Fibroblast of lung (primary cell): ENCODE measurements around the gene C1QTNF5. TPM values are rescaled to one million over a fixed set of nuclear protein-coding genes. Genes with fewer than 3 reads are reported as not detected.

Experiments used
- DNase-seq, 2 donors: peaks; one replicate each; pipeline versions ENCODE4 v3.0.0 to v3.0.0-alpha.2; 2010; ENCODE audit warnings: low read depth in 2 of 2
- H2AFZ ChIP-seq: 2 replicates; pipeline ENCODE4 v1.5.1; 2012; ENCODE audit warnings: low read length, control low read depth, inconsistent platforms
- H3K27ac ChIP-seq: 2 replicates; pipeline ENCODE4 v1.5.1; 2011; ENCODE audit warnings: low read length, control low read depth; ENCODE audit not compliant: insufficient read depth
- H3K27me3 ChIP-seq: 2 replicates; pipeline ENCODE4 v1.5.1; 2011; ENCODE audit warnings: mild to moderate bottlenecking, low read length; ENCODE audit not compliant: control insufficient read depth, insufficient read depth
- H3K36me3 ChIP-seq: 2 replicates; pipeline ENCODE4 v1.5.1; 2011; ENCODE audit warnings: low read length; ENCODE audit not compliant: control insufficient read depth, insufficient read depth
- H3K4me1 ChIP-seq: 2 replicates; pipeline ENCODE4 v1.5.1; 2011; ENCODE audit warnings: low read length; ENCODE audit not compliant: control insufficient read depth, insufficient read depth; ENCODE audit errors: extremely low read depth
- H3K4me2 ChIP-seq: 2 replicates; pipeline ENCODE4 v1.5.1; 2011; ENCODE audit warnings: low read length, control low read depth; ENCODE audit not compliant: insufficient read depth; ENCODE audit errors: extremely low read depth
- H3K4me3 ChIP-seq, 4 experiments: fragments of 200-600 bp in 1 of 4; sonication (generic) in 1 of 4; replicated peaks in 1 of 4; 2 replicates each; pipeline ENCODE4 v1.5.1; 2011 to 2016; ENCODE audit warnings: low read length in 4 of 4, low read depth in 3 of 4, mild to moderate bottlenecking in 3 of 4, control low read depth in 2 of 4, inconsistent platforms in 1 of 4, mixed read lengths in 1 of 4; ENCODE audit not compliant: insufficient read depth in 1 of 4; ENCODE audit errors: control extremely low read depth in 1 of 4
- H3K79me2 ChIP-seq: 2 replicates; pipeline ENCODE4 v1.5.1; 2012; ENCODE audit warnings: mild to moderate bottlenecking, low read length, inconsistent platforms; ENCODE audit not compliant: control insufficient read depth, insufficient read depth
- H3K9ac ChIP-seq: 2 replicates; pipeline ENCODE4 v1.5.1; 2011; ENCODE audit warnings: mild to moderate bottlenecking, low read length, control low read depth; ENCODE audit not compliant: insufficient read depth
- H3K9me3 ChIP-seq: 2 replicates; pipeline ENCODE4 v1.5.1; 2012; ENCODE audit warnings: low read depth, low read length; ENCODE audit not compliant: control insufficient read depth, insufficient read depth
- H4K20me1 ChIP-seq: 2 replicates; pipeline ENCODE4 v1.5.1; 2011; ENCODE audit warnings: low read length; ENCODE audit not compliant: control insufficient read depth, insufficient read depth; ENCODE audit errors: extremely low read depth
- EZH2 ChIP-seq: IDR thresholded peaks from 2 replicates; pipeline ENCODE4 v1.5.1; 2012; ENCODE audit warnings: low read length, control low read depth, mild to moderate bottlenecking; ENCODE audit errors: missing control alignments
- polyA plus RNA-seq, 2 donors: library from polyadenylated mRNA; depleted of rRNA in 1 of 2; stranded (reverse) in 1 of 2; unstranded in 1 of 2; fragments of >200 nt; gene quantifications; 2 replicates each; pipeline ENCODE4 v1.2.1, GENCODE V29; 2011 to 2012; ENCODE audit warnings: missing spikeins in 1 of 2
- total RNA-seq: library from RNA; depleted of rRNA; stranded (reverse); fragments of >200 nt; gene quantifications from 2 replicates; pipeline ENCODE4 v1.2.1, GENCODE V29; 2014
- TF ChIP-seq, protein P1 (sequence below), 2 donors: IDR thresholded peaks in 1 of 2; conservative IDR thresholded peaks in 1 of 2; 1 replicate in 1 of 2; 2 replicates in 1 of 2; pipeline ENCODE4 v1.5.1; 2011 to 2012; ENCODE audit warnings: low read length in 2 of 2, control low read depth in 1 of 2, inconsistent platforms in 1 of 2, low read depth in 1 of 2, mild to moderate bottlenecking in 1 of 2

Gene C1QTNF5
- total and polyA plus RNA-seq, 2 donors (not counting 1 experiment from before 2014, with no cell fraction given) = 13.4 to 32.0 TPM

GRCh38 chr11:119372260-119373058 is 31.8 kb upstream of the C1QTNF5 start:
- Histone ChIP-seq H3K4me2 (no peak overlapping the region), H2AFZ (no peak overlapping the region), H3K27ac (no peak overlapping the region), H3K79me2 (no peaks in the 10 kb centered on the region), H3K4me3 (no peak overlapping the region), H3K36me3 (no peaks in the 10 kb centered on the region), H3K9ac (no peak overlapping the region), H4K20me1 (no peaks in the 10 kb centered on the region), H3K27me3 (peaks cover 5% of the 10 kb centered on the region), H3K4me1 (peaks cover 43% of the 10 kb centered on the region), H3K9me3 (no peaks in the 10 kb centered on the region)
- DNase-seq = no peak
- TF ChIP-seq, protein P1, sequence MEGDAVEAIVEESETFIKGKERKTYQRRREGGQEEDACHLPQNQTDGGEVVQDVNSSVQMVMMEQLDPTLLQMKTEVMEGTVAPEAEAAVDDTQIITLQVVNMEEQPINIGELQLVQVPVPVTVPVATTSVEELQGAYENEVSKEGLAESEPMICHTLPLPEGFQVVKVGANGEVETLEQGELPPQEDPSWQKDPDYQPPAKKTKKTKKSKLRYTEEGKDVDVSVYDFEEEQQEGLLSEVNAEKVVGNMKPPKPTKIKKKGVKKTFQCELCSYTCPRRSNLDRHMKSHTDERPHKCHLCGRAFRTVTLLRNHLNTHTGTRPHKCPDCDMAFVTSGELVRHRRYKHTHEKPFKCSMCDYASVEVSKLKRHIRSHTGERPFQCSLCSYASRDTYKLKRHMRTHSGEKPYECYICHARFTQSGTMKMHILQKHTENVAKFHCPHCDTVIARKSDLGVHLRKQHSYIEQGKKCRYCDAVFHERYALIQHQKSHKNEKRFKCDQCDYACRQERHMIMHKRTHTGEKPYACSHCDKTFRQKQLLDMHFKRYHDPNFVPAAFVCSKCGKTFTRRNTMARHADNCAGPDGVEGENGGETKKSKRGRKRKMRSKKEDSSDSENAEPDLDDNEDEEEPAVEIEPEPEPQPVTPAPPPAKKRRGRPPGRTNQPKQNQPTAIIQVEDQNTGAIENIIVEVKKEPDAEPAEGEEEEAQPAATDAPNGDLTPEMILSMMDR (conservative IDR thresholded peaks at IDR 0.05 in 1 of 2, IDR thresholded peaks at IDR 0.05 in 1 of 2; ENCODE audit: low read depth in 1 of 2, low read length in 2 of 2) = no peak
- TF ChIP-seq EZH2 = no peak

- no peak overlapping the region for H3K4me2 ChIP-seq
- peaks cover 5% of the 10 kb centered on the region for H3K27me3 ChIP-seq
- H2AFZ ChIP-seq = no peak overlapping the region
- no peaks in the 10 kb centered on the region for H4K20me1 ChIP-seq
- H3K9me3 ChIP-seq = no peaks in the 10 kb centered on the region
- no peak for TF ChIP-seq EZH2
- TF ChIP-seq, protein P1 (conservative IDR thresholded peaks at IDR 0.05 in 1 of 2, IDR thresholded peaks at IDR 0.05 in 1 of 2; ENCODE audit: low read depth in 1 of 2, low read length in 2 of 2) = no peak
- no peaks in the 10 kb centered on the region for H3K79me2 ChIP-seq
- no peak overlapping the region for H3K27ac ChIP-seq
- H3K4me1 ChIP-seq = peaks cover 40% of the 10 kb centered on the region
- peak in 1 of 2 donors; percentile 19 for DNase-seq
- no peak overlapping the region for H3K9ac ChIP-seq
- no peaks in the 10 kb centered on the region for H3K36me3 ChIP-seq
- no peak overlapping the region for H3K4me3 ChIP-seq
Measured at GRCh38 chr11:119371778-119372182, 31.1 kb upstream of the C1QTNF5 start.

GRCh38 chr11:119371067-119371601 is 30.5 kb upstream of the C1QTNF5 start:
- Histone ChIP-seq H3K4me2 (no peak overlapping the region), H3K4me3 (no peak overlapping the region), H3K9ac (no peak overlapping the region), H4K20me1 (no peaks in the 10 kb centered on the region), H3K36me3 (no peaks in the 10 kb centered on the region), H2AFZ (no peak overlapping the region), H3K9me3 (no peaks in the 10 kb centered on the region), H3K27me3 (peaks cover 5% of the 10 kb centered on the region), H3K27ac (no peak overlapping the region), H3K79me2 (no peaks in the 10 kb centered on the region), H3K4me1 (peaks cover 34% of the 10 kb centered on the region)
- TF ChIP-seq, protein P1 (conservative IDR thresholded peaks at IDR 0.05 in 1 of 2, IDR thresholded peaks at IDR 0.05 in 1 of 2; ENCODE audit: low read depth in 1 of 2, low read length in 2 of 2) = no peak
- TF ChIP-seq EZH2 = no peak
- DNase-seq = no peak
